GM19463 (cell line): ENCODE measurements around the gene SMLR1.

Source experiments
- ATAC-seq: cut with Tn5 transposase; IDR thresholded peaks from one replicate; pipeline ENCODE4 v1.9.1; 2021; ENCODE audit warnings: mild to moderate bottlenecking, moderate library complexity; ENCODE audit not compliant: unreplicated experiment

SMLR1 gene

DNA sequence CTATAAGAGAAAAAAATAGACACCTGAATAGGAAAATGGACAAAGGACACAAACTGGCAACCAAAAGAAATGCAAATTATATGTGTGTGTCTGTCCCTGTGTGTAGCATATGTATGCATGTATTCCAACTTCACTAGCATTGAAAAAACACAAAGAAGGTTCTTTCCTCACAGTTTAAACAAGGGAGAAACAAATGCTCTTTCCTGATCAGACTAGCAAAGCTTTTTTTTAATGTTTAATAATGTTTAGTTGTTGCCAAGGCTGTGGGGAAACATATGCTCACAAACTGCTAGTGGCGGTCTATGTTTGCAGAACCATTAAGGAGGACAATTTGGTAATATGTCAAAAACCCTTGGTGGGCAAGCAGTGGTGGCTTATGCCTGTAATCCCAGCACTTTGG lies 22.4 kb downstream of the SMLR1 start:
- ATAC-seq, result no peak

DNA sequence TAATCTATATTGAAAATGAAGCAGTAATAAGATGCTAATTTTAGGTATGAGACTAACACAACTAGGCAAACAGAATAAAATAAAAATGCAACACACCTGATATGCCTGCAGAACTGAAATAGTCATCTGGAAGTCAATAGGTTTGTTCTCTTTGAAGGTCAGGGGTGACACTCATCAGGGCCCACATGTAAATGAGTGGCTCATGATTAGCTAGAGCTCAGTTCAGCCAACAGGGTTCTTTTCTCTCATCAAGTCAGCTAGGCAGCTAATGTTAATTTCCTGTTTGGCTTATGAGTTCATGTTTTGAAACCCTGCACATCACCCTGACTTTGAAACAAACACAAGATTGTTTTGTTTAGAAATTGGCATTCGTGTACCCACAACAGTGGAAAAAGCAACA lies 23.8 kb downstream of the SMLR1 start:
- no peak for ATAC-seq

GRCh38 chr6:130852844-130853554 lies 25.8 kb downstream of the SMLR1 start:
- ATAC-seq, result no peak

DNA sequence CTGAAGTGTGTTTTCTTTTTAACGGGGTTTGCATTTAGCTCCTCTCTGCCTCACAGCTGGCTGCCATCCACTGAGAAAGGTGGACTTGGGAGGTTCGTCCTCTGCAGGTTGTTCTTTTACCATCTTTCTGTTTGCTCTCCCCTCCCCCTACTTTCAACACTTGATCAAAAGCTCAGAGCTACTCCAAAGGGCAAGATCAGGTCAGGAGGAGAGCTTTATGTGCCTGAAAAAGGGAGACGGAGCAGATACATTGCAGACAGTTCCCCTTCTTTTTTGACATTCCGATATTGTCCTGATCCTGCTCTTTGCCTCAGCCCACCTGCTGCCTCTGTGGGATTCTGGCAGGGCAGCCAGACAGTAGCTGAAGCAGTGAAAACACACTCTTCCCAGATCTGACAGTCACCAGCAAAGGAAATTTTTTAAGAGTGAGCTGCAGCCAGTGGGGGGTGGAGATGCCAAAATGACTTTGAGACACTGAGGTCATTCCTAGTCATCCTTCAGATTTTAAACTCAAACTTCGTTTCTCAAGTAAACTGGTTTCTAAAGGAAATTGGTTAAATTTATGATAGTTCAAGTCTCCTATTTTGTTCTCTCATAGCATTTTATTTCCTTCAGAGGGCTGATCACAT lies 26.5 kb downstream of the SMLR1 start:
- ATAC-seq, result no peak

DNA sequence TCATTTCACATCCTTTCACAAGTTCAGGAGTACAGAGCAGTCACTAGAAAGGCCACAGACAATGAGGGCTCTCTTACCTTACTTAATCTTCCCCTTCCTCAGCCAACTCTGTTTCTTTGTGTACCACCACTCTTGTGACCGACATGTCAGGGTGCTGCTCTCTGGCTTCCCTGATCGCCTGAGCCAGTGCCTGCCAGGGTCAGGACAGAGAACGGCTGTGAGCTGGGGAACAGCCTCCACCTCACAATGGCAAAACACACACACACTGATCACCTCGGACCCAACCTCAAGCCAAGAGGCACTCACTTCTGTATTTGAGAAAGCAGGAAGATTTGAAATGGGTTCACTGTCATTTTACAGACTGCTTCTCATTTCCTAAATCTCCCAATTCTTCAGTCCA lies 30.8 kb downstream of the SMLR1 start:
- no peak for ATAC-seq

DNA sequence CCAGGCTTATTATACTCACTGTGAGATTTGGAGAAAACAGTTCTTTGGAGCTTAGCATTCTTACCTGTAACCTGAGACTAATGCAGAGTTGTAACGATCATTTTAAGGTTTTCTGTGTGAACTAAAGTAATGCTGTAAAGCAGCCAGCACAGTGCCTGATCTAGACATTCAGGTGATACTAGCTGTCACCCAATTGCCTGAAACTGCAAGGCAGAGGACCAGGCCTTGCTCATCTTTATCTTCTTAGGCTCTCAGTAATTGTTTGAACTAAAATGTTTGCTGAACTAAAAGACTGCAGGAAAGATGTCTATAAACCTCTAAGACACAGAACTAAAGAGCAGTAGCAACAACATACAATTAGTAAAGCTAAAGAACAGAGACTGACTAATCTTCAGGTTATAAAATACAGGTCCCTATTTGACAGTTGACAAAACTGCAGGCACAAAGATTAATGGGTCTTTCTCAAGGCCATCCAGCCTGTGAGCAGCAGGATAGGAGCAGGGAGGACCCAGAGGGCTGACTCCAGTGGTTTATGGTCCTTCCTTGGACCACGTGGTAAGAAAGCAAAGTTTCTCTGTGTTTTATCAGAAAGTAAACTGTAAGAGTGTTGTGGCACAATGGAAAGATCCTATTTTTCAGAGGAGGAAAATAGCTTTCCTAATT lies 31.4 kb downstream of the SMLR1 start:
- ATAC-seq, result no peak

DNA sequence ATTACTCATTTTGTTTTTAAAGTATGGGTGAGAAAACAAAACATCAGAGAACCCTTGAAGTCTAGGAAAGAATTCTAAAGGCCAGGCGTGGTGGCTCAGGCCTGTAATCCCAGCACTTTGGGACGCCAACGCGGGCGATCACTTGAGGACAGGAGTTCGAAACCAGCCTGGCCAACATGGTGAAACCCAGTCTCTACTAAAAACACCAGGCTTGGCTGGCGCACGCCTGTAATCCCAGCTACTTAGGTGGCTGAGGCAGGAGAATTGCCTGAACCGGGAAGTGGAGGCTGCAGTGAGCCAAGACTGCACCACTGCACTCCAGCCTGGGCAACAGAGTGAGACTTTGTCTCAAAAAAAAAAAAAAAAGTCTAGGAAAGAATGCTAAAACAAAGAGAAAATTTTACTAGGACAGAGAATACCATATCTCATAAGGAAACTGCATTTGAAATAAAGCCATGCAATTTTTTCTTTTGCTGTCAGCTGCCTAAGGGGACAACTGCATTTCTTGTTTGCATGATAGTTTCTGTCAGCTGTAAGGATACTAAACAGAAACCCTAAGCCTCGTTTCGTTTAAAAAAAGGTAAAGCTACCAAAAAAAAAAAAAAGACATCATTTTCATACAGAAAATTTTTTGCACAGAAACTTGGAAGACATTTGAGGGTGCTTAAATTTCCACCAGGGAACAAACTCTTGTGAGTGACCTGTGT lies 32.1 kb downstream of the SMLR1 start:
- no peak for ATAC-seq

GRCh38 chr6:130862370-130862769 lies 35.2 kb downstream of the SMLR1 start:
- no peak for ATAC-seq

- ATAC-seq, result no peak
Observed at GRCh38 chr6:130863415-130864230, 36.4 kb downstream of the SMLR1 start.

GRCh38 chr6:130864344-130864743 lies 37.1 kb downstream of the SMLR1 start:
- ATAC-seq, result no peak

DNA sequence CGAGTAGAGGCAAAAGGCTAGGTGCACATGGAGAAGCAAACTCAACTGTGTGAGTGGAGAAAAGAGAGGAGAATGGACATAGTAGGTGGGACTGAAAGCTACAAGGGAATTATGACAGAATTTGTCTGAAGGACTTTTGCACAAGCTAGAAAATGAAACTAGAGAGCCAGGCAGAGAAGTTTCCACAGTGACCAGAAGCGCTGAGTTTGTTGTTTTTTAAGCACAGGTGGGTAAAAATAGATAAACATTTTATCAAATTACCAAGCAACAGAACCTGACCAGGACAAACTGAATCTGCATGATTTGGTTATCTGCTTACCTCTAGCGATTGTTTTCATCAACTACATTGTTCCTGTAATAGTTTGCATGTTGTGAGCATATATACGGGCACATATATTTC lies 38.6 kb downstream of the SMLR1 start:
- no peak for ATAC-seq

DNA sequence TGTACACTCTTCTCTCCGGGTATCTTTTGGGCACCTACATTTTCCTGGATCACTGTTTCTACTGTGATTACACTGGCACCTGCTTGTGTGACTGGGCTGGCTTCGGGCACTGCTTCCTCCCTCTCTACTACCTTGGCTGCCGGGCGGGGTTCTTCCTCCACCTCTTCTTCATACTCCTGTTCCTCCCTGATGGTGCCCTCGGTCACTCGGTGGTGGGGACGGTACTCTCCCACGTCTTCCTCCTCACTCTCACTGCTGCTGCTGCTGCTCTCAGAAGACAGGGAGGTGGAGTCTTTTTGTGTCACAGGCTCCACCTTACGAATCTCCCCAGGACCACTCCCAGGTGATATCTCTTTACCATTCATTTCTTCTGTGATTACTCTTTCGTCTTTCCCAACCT lies 42.5 kb downstream of the SMLR1 start:
- ATAC-seq, result no peak

- no peak for ATAC-seq
Observed at GRCh38 chr6:130870179-130870880, 43.1 kb downstream of the SMLR1 start.

DNA sequence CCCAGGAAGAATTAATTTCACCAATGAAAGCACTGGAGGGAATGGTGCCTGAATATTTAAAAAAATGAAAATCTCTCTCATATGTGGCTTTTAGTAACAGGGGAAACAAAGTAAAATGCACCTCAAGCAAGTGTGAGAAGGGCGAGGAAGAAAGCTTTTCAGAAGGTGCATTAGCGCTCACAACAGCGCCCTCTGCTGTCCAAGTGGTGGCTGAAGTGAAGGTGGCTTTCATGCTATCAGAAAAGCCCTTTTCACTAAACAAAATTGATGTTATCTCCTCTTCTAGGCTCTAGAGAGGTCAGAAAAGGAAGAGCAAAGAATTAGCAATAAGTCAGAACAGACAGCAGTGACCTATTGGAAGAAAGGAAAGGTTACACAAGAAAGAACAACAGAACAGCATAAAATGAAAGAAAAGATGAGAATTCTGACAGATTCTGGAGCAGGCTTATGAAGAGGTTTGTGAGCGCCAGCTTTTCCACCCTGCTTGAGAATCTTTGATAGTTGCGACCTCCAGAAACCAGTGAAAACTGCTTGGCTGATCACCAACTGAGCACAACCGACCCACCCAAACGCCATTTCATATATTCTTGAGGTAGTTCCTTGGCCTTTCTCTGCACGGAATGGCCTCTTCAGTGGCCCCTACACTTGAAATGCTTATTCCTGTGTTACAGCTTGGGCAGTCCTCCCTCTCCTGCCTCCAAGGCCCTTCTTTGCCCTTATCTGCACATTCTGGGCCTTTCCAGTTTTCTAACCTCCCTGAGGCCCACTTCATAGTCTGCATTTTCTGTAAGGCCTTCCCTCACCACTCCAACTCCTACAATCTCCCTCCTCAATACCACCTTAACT lies 45.3 kb downstream of the SMLR1 start:
- ATAC-seq, result no peak

- no peak for ATAC-seq
Observed at GRCh38 chr6:130873746-130874145, 46.5 kb downstream of the SMLR1 start.

- no peak for ATAC-seq
Observed at GRCh38 chr6:130879826-130880225, 52.6 kb downstream of the SMLR1 start.

GRCh38 chr6:130882370-130882769 lies 55.2 kb downstream of the SMLR1 start:
- no peak for ATAC-seq

GRCh38 chr6:130885392-130886192 lies 58.4 kb downstream of the SMLR1 start:
- peak; percentile 89 for ATAC-seq
